GM10847 (cell line): ENCODE measurements around the gene SV2B.

Experiments
- POLR2A ChIP-seq: IDR thresholded peaks from 2 replicates; pipeline ENCODE4 v1.6.1; 2011; ENCODE audit not compliant: insufficient read length; ENCODE audit errors: extremely low read depth

Gene SV2B

DNA sequence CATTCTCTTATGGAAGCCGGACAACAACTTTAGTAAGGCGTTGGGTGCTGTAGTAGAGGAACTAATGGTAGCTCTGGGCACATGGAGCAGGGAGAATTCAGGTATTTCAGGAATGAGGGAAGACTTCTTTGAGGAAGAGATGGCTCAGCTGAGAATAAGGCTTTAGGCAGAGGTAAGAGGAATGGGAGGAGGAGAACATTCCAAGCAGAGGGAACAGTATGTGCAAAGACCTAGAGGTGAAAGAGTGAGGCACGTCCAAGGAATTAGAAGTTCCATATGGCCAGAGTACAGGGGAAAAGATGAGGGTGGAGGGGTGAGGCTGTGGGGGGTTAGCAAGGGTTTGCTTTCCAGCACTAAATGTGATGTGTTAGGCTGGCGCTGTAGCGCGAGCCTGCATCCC, 1.6 kb upstream of the SV2B start:
- TF ChIP-seq POLR2A = no peak

DNA sequence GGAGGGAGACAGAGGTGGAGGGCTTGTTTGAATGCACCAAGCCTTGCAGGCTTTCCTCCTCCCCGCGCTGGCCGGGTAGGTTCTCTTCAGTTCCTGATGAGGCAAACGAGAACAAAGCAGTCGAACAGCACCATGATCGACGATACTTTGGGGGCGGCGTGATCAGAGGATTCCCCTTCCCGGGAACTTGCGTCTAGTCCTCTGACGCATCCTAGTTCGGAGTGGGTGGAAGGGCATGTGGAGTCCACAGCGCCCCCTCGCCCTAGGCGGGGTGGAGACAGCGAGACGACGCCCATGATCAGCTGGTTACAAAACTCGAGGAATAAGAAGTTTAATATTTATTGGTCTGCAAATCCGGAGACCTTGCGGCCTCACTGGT, 452 bp upstream of the SV2B start:
- no peak for TF ChIP-seq POLR2A

DNA sequence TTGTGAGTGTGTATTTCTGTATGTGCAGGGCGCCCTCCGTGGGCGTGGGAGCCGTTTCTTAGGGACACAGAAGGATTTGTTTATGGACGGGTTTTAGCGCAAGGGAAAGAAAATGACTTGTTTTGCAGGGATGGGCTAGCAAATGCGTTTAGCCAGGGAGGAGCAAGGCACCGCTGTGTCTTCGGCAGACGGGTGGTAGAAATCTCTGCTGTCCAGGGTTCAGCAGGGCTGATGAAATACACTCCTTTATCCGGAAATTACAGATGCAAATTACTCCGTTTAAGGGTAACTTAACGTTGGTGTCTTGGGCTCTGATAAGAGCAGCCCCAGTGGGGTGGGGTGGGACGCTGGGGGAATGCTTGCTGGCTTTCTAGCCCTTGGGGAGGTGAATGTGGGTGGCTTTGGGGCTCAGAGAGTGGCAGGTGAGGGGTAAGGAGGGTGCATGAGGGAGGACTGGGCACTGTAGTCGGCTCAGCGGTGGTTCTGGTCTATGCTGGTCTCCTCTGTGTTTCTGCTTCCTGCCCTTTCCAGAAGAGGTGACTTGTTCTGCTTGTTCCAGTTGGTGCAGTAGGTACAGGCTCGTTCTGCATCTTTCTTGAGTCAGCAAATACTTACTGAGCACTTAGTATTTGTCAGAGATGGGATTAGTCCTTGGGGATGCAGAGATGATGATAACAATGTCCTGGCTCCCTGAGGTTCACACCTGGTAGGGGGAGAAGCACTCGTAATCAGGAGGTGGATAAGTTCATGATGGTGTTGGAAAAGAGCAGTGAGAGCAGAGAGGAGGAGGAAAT, 954 bp downstream of the SV2B start:
- TF ChIP-seq POLR2A = no peak

DNA sequence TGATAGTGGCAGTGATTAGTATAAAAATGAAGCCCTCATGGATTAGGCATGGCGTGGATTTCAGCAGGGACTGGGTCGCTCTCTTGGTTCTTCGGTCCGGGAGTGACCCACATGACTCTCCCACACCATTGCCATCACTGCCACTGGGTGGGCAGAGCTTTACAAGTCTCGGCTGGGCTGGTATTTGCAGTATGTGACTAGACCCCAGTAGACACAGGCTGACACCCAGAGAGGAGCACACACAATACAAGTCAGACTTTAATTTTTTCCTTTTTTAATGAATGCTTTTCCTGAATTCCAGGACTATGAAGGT, 1.5 kb downstream of the SV2B start:
- no peak for TF ChIP-seq POLR2A

DNA sequence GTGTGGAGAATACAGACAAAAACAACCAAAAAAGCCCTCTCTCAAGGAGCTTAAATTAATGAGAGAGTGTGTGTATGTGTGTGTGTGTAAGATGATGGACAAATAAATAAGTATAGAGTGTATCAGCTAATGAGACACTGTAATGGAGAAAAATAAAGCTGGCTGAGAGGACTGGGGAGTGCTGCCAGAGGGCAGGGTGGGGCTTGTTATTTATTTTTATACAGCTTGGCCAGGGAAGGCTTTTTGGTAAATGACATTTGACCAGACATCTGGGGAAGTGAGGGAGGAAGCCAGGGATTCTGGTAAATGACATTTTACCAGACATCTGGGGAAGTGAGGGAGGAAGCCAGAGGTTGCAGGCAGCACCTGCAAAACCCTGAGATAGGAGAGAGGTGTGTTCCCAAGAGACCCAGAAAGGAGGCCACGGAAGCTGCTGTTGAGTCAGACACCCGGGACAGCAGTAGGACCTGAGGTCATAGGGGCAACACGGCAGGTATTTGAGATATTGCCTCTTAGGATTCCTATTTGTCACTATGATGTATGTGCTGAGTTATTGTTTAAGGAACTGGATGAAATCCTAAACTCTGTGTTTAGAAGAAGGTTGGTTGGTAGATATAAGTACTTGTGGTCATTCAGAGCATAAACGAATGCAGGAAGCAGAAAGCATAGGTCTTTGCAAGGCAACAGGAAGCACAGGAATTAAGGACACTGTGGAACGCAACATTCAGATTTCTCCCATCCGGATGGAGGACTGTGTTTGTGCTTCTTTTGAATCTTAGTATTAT, 2.7 kb downstream of the SV2B start:
- TF ChIP-seq POLR2A = no peak

DNA sequence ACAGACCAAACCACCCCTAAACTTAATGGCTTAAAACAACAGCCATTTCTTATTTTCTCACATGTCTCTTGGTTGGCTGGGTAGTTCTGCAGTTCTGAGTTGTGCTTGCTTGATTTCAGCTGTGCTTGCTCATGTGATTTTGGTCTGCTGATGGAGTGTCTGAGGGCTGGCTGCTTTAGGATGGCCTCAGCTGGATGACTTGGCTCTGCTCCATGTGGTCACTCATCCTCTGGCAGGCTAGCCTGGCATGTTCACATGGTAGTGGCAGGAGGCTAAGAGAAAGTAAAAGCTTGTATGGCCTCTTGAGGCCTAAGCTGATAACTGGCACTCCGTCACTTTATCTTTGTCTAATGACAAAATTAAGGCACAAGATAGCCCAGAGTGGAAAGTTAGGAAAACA, 4.1 kb downstream of the SV2B start:
- no peak for TF ChIP-seq POLR2A

DNA sequence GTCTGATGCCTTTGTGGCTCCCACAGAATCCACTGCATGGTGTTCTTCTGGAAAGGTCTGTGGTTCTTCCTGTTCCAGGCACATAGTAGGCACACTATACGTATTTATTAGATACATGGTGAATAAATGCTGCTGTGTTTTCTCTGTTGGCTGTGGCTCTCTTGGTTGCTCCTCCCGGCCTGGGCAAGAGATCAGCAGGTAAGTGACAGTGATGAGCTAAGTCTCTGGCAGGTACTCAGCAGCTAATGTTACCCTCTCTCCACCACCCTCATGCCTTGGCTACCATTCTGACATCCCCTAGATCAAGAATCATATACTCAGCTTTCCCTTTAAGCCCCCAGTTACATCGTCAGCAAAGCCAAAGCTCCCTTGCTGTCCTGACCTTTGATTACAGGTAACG, 8.4 kb downstream of the SV2B start:
- no peak for TF ChIP-seq POLR2A

DNA sequence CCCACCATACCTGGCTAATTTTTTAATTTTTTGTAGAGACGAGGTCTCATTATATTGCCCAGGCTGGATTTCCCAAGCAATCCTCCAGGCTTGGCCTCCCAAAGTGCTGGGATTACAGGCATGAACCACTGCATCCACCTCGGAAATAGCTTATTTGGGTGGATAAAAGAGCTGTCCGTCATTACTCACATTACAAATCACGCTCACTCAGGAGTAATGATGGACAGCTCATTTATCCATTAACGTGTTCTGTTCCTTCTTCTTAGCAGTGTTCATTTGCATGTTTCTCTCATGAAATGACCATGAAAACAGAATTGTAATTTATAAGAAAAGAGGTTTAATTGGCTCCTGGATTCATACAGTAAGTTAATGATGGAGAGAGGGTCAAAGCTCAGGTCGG, 9.8 kb downstream of the SV2B start:
- no peak for TF ChIP-seq POLR2A

DNA sequence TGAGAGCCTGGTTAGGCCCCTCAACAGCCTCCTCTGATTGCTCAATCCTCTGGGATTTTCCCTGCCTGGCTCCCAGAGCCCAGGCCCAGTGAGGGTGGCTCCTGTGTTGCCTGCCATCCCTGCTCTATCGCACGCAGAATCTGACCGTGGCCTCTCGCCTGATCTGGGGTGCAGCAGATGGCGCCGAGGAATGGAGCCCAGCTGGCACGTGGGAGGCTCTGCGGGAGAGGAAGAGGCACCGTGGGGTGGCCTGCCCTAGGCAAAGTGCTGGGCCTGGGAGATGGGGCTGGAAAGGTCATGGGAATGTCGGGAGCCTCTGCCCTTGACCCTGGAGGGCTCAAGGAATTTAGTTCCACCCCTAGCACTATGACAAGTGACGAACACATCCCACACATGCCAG, 10.3 kb downstream of the SV2B start:
- no peak for TF ChIP-seq POLR2A

DNA sequence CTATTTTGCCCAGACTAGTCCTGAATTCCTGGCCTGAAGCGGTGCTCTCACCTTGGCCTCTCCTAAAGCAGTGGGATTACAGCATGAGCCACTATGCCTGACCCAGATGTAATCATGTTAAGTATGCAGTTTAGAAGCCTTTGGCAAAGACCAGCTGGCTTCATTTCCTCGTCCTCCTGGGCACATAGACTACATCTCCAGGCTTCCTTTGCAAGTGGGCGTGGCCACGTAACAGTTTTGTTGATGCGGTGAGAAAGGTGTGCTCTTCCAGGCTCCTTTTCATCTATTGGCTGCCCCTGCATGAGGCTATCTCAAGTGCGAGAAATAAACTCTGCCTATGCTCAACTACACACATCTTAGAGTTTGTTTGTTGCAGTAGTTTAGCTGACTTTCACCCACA, 13.0 kb downstream of the SV2B start:
- no peak for TF ChIP-seq POLR2A

DNA sequence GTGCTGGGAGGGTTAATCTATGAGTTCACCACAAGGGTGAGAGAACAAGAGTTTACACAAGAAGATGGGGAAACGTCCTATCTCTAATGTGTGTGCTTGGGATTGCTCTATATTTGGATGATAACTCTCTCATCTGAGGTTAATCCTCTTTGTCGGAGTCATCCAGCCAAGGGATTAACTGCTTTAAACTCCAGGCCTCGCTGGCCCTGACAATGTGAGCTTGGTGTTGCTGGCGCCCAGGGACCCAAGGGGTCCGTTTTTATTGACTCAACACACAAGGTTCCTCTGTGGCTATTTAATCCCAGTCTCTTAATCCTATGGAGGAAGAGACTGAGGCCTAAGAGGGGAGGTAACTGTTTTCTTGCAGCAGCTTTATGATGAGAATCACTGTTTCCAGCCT, 14.2 kb downstream of the SV2B start:
- no peak for TF ChIP-seq POLR2A

DNA sequence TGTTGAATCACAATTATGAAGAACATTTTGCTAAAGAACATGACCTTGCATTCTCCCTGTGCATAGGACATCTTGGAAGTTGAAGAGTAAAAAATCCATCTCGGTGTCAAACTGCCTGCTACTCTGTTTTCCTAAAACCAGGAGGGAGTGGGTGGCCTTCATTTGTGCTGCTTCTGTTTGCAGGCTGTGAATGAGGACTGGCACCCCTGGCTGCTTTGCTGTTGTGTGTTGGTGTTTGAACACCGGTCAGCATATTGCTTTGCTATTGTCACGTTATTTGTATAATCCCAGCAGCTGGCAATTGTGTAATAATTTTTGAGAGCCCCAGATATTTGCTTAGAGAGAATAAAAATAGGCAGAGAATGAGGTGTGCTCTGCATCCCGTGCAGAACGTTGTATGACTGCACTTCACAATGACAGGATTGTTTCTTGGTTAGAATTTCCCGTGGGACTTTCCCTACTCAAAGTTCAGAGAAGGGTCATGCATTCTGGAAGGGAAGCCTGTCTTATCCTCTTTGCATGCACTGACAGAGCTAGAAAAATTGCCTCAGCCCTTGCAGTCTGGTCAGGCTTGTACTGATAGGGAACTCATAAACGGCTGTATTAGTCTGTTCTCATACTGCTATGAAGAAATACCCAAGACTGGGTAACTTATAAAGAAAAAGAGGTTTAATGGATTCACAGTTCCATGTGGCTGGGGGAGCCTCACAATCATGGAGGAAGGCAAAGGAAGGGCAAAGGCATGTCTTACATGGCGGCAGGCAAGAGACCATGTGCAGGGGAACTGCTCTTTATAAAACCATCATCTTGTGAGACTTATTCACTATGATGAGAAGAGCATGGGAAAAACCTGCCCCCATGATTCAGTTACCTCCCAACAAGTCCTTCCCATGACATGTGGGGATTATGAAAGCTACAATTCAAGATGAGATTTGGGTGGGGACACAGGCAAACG, 16.3 kb downstream of the SV2B start:
- no peak for TF ChIP-seq POLR2A

DNA sequence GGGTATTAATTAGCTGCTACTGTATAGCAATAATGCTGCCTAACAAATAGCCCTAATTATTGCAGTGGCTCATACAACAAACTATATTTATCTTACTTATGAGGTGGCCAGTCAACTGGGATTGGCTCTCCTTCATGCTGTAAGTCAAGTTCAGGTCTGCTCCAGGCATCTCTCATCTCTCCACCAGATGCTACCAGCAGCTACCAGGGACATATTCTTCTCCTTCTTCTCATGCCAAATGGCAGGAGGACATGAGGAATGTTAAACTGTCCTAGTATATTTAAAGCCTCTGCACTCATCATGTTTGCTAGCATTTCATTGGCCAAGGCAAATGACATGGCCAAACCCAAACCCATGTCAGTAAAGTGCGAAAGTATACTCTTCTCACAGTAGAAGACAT, 17.3 kb downstream of the SV2B start:
- TF ChIP-seq POLR2A = no peak

DNA sequence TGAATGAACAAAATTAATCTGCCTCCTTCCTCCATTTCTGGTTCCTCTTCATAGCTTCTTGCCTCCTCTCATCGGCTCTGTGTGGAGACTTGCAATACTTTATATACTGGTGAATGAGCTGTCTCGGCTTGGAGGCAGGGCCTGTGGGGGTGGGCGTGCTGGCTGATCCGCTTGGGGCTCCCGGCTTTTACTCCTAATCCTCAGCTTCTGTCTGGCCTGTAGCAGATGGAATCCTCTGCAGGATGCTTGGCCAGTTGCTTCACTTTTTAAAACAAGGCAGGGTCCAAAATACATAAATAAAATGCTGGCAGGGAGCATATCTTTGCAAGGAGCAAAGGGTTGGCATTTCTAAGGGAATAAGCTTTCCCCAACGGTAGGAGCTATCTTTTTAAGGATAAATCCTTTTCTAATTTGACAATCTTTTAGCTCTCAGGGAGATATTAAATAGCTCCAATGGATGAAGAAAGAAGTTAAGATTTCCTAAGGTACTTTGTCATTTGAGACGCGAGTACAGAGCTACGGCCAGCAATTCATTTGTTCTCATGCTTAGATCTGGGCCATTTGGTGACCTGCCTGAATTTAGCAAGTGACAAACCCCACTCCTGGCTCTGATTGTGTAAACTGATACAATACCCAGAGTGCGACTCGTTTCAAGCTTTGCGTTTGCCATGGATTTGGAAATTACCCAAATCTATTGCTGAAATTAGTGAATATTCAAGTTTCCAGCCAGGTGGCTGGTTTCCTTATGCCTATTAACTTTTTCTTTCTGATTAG, 18.9 kb downstream of the SV2B start:
- no peak for TF ChIP-seq POLR2A

DNA sequence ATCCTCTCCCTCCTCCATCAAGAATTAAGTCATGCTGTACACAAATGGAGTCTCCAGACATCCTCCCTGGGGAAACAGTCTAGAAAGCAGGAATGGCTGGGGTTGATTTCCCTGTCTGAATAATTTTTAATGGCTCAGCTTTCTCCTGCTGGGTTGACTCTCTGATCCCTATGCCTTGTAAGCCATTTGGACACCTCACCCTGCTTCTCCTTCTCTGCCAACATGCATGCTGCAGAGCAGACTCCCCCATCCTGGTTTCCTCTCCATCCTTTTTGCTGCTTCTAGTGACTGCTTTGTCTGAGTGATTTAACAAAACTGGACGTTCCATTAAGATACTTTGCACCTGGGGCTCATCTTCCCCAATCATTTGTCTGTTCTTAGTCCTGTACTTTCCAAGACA, 22.2 kb downstream of the SV2B start:
- no peak for TF ChIP-seq POLR2A
